ENCODE results near the gene TRIM17. TPM values are rescaled to one million over a fixed set of nuclear protein-coding genes. Genes with fewer than 3 reads are reported as not detected.

Gene TRIM17
- total and polyA plus RNA-seq, 9 of the 15 experiments (the other 6 are each of a cell fraction or from before 2014, with no cell fraction given) = not detected

GRCh38 chr1:228454238-228454637, 37.6 kb upstream of the TRIM17 start (continued):
- TF ChIP-seq HNRNPUL1 (IDR thresholded peaks at IDR 0.05; ENCODE audit: low read length) (no peak), RBM39 (optimal IDR thresholded peaks at IDR 0.05; ENCODE audit: low read depth, low read length) (no peak), NBN (IDR thresholded peaks at IDR 0.05; ENCODE audit: low read depth) (no peak), TCF3 (CRISPR knock-in tag; IDR thresholded peaks at IDR 0.05) (peak; percentile 68), NONO (IDR thresholded peaks at IDR 0.05; ENCODE audit: low read depth in 2 of 2, low read length in 1 of 2) (no peak), CBFA2T2 (conservative IDR thresholded peaks at IDR 0.05) (peak; percentile 54; the same call in 1 of the 2 replicates), ZNF408 (CRISPR knock-in tag; IDR thresholded peaks at IDR 0.05; ENCODE audit: low read depth) (no peak), GABPB1 (CRISPR knock-in tag; IDR thresholded peaks at IDR 0.05) (0 out of 2 replicates have a peak, but pooled peaks have one; percentile 23), RNF219 (CRISPR knock-in tag; IDR thresholded peaks at IDR 0.05) (no peak), ASH1L (IDR thresholded peaks at IDR 0.05; ENCODE audit: borderline replicate concordance, low read depth, partially characterized antibody) (no peak), RBM22 (IDR thresholded peaks at IDR 0.05; ENCODE audit: low read depth, low read length, poor library complexity, severe bottlenecking) (no peak), ZNF830 (CRISPR knock-in tag; IDR thresholded peaks at IDR 0.05) (no peak), TFAM (CRISPR knock-in tag; conservative IDR thresholded peaks at IDR 0.05) (no peak), JUND (IDR thresholded peaks at IDR 0.05; ENCODE audit: borderline replicate concordance, low read depth, low read length) (no peak), JUND (tag; IDR thresholded peaks at IDR 0.05; ENCODE audit: borderline replicate concordance, low read depth, low read length) (peak; percentile 48; the same call in 1 of the 3 replicates), DACH1 (IDR thresholded peaks at IDR 0.05; ENCODE audit: partially characterized antibody) (no peak), ZNF512 (tag; IDR thresholded peaks at IDR 0.05) (no peak), SREBF1 (IDR thresholded peaks at IDR 0.05; ENCODE audit: borderline replicate concordance, low read depth, low read length) (no peak), FOSL1 (tag; conservative IDR thresholded peaks at IDR 0.05) (0 out of 2 replicates have a peak, but pooled peaks have one; percentile 48), LARP7 (IDR thresholded peaks at IDR 0.05) (no peak), BDP1 (IDR thresholded peaks at IDR 0.05; ENCODE audit: insufficient read depth, insufficient read length) (no peak), TAL1 (IDR thresholded peaks at IDR 0.05) (peak; percentile 44; the same call in 1 of the 2 replicates)
- TF ChIP-seq, protein P1, sequence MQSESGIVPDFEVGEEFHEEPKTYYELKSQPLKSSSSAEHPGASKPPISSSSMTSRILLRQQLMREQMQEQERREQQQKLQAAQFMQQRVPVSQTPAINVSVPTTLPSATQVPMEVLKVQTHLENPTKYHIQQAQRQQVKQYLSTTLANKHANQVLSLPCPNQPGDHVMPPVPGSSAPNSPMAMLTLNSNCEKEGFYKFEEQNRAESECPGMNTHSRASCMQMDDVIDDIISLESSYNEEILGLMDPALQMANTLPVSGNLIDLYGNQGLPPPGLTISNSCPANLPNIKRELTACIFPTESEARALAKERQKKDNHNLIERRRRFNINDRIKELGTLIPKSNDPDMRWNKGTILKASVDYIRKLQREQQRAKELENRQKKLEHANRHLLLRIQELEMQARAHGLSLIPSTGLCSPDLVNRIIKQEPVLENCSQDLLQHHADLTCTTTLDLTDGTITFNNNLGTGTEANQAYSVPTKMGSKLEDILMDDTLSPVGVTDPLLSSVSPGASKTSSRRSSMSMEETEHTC (IDR thresholded peaks at IDR 0.05) = no peak

Data from K562 (cell line).